GM06990 (cell line): ENCODE data around the gene ROR2.

Source experiments
- DNase-seq: peaks from one replicate; pipeline ENCODE4 v3.0.0-alpha.2; 2011; ENCODE audit not compliant: insufficient read length; ENCODE audit errors: extremely low read depth
- H3K27me3 ChIP-seq: replicated peaks from 2 replicates; pipeline ENCODE4 v1.6.0; 2011; ENCODE audit warnings: low read length; ENCODE audit not compliant: control insufficient read depth, insufficient read depth
- H3K36me3 ChIP-seq: 2 replicates; pipeline ENCODE4 v1.5.1; 2011; ENCODE audit warnings: low read length; ENCODE audit not compliant: control insufficient read depth, insufficient read depth
- H3K4me3 ChIP-seq: replicated peaks from 2 replicates; pipeline ENCODE4 v1.5.1; 2011; ENCODE audit warnings: low read depth, mild to moderate bottlenecking, control low read depth, low read length
- CTCF ChIP-seq: IDR thresholded peaks from 2 replicates; pipeline ENCODE4 v1.5.1; 2011; ENCODE audit warnings: low read length, control low read depth, mild to moderate bottlenecking, inconsistent platforms; ENCODE audit not compliant: insufficient read depth, poor library complexity, severe bottlenecking

ROR2 gene

GRCh38 chr9:91746357-91746756 lies 203.7 kb downstream of the ROR2 start:
- no peak for DNase-seq
- TF ChIP-seq CTCF, result no peak
- H3K27me3 ChIP-seq, result no peaks in the 10 kb centered on the region; the same call in 1 of the 2 replicates
- no peak overlapping the region for H3K4me3 ChIP-seq
- H3K36me3 ChIP-seq, result no peaks in the 10 kb centered on the region

DNA sequence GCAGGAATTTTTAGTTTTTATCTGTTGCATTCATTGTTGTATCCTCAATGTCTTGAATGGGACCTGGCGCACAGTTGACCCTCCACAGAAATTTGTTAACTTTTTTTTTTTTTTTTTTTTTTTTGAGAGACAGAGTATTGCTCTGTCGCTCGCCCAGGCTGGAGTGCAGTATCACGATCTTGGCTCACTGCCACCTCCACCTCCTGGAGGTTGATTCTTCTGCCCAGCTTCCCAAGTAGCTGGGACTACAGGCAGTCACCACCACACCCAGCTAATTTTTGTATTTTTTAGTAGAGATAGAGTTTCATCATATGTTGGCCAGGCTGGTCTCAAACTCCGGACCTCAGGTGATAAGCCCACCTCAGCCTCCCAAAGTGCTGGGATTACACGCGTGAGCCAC lies 205.9 kb downstream of the ROR2 start:
- no peak for TF ChIP-seq CTCF
- no peaks in the 10 kb centered on the region for H3K27me3 ChIP-seq
- DNase-seq, result no peak
- no peaks in the 10 kb centered on the region for H3K36me3 ChIP-seq
- no peak overlapping the region for H3K4me3 ChIP-seq

GRCh38 chr9:91741522-91741921 lies 208.5 kb downstream of the ROR2 start:
- DNase-seq, result no peak
- TF ChIP-seq CTCF, result no peak
- no peaks in the 10 kb centered on the region; the same call in 1 of the 2 replicates for H3K27me3 ChIP-seq
- H3K36me3 ChIP-seq, result no peaks in the 10 kb centered on the region
- H3K4me3 ChIP-seq, result no peak overlapping the region

DNA sequence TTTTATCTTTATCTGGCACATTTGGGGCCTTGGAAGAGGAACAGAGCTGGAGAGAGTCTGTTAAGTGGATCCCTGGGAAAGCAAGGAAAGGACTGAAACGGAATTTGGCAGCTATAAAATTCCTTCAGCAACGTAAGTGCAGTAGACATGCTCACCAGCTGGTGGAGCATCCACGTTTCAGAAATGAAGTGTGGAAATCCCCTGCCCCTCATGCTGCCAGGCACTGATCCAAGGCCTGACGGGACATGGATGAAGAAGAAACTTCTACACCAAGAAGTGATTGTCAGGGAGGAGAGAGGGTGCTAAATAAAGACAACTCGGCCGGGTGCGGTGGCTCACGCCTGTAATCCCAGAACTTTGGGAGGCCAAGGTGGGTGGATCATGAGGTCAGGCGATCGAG lies 209.3 kb downstream of the ROR2 start:
- DNase-seq, result no peak
- TF ChIP-seq CTCF, result no peak

DNA sequence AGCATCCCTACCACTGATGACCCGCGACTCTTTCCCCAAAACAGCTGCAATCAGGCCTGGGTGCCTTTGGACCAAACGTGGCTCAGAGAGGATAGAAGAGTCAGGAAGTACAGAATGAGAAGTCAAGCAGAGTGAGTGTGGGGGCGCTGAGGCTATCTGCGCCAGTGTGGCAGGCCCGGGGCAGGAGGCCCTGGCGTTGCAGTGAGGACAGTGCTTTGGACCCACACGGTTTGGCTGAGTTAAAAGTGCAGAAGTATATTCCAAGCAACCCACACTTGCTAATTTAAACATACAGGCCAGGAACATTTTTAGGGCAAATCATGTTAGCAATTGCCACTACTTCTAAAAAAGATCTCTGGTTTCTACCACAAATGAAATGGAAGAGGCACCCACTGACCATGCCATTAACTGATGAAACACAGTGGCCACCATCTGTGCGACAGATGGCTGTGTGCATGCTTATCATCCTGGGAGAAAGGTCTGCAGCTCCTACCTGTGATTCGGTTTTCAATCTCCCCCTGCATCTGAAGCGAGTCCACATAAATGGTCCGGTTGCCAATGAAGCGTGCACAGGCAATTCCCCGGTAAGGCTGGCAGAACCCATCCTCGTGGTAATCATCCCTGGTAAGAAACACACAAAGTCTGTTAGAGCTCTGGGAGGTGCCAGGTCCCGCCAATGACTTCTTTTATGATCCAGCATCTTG lies 213.0 kb downstream of the ROR2 start:
- Histone ChIP-seq H3K4me3 (no peak overlapping the region), H3K27me3 (no peaks in the 10 kb centered on the region; the same call in 1 of the 2 replicates), H3K36me3 (no peaks in the 10 kb centered on the region)
- DNase-seq, result no peak
- no peak for TF ChIP-seq CTCF

More for the DNA sequence above, 209.3 kb downstream of the ROR2 start:
- Histone ChIP-seq H3K36me3 (no peaks in the 10 kb centered on the region), H3K27me3 (no peaks in the 10 kb centered on the region; the same call in 1 of the 2 replicates), H3K4me3 (no peak overlapping the region)
